OCI-M2 (cell line): ENCODE data around the gene ARPP21.
"Not testable (repeated sequence)": the region's sequence is repeated elsewhere in the genome, so short reads cannot be mapped to it uniquely, and the experiment has no call there.

Experiments used
- DNase-seq: peaks from one replicate; lab custom pipeline; 2025; ENCODE audit not compliant: unreplicated experiment; lab: John Stamatoyannopoulos, UW

ARPP21 gene

DNA sequence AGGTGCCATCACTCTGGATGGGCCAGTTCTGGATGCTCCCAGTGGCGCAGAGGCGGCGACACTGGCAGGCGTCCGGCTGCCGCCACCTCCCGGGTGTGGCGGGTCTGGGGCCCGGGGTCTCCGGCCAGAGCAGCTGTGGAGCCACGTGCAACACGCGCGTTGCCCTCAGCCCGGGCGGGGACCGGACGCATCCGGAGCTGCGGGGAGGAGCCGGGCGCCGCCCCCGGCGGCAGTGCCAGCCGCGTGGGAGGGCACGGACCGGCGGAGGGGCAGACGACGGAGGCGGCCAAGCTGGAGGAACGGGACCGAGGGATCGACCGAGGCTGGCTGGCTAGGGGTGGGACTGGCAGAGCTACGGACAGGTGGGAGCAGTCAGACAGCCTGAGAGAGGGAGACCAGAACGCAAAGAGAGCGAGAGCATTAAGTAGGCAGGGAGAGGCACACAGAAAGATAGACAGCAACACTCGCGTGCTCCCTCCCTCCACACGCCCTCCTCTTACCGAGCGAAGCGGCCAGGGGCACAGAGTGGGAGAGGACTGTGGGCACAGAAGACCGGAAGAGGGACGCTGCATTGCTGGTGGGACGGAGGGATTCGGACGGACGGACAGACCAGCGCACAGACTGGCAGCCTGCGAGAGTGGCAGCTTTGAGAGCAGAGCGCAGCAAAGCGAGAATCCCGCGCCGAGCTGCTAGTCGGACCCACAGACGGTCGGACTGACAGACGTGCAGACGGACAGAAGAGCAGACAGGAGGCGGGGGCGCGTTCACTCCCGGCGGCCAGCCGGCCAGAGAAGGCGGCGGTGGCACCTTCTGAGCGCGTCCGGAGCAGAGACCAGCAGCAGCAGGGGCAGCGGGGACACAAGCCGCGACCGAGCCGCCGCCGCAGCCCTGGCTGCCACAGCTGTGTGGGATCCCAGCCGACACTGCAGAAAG, at the start of gene ARPP21:
TSS of gene ARPP21 (plus strand) at position 272 of the 933 bp plus-strand sequence. CDS start 42,227 bp downstream, outside the sequence.
- DNase-seq: no peak

DNA sequence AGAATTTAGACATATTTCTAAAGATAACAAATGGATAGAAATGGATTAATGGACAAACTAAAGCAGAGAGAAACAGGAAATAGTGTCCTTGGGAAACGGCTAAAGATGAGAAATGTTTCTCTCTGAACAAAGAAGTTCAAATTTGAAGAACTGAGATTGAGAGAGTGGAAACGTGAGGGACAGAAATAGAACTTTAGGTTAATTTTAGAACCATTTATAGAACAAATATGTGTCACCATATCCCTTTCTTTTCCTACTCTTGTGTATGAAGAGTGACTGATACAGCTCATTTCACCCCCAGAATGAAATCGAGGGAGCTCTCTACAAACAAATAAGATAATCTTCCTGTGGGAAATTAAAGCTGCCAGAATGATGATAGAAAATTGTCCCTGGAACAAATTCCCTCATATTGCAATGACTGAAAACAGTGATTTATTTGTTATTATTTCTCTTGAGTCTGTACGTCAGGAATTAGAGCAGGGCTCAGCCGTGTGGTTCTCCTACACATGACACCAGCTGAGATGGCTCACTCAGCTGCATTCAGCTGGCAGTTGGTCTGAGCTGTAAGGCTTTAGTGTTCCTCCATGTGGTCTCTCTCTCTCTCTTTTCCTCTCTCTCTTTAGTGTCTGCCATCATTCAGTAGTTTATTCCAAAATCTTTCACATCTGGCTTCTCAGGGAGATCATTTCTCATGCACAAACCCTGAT, 46.6 kb upstream of the ARPP21 start:
- no peak for DNase-seq

DNA sequence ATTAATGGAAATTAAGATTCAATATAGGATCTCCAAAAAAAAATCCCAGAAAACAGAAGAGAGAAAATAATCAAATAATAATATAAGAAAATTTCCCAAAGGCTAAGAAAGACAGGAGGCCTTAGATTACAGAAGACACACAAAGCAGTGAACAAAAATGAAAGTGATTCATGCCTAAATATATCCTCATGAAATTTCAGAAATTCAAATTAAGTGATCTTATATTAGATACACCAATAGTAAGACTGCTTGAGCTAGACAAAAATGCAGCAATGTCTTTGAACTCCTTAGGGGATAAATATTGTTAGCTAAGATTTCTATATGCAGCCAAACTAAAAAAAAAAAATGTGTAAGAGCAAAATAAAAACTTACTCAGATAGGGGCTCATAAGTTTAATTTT, 44.6 kb upstream of the ARPP21 start:
- no peak for DNase-seq

- no peak for DNase-seq
Observed at GRCh38 chr3:35596335-35596995, 42.9 kb upstream of the ARPP21 start.

- no peak for DNase-seq
Observed at GRCh38 chr3:35597490-35597889, 41.8 kb upstream of the ARPP21 start.

- DNase-seq: no peak
Observed at GRCh38 chr3:35598804-35599203, 40.5 kb upstream of the ARPP21 start.

GRCh38 chr3:35601959-35602358, 37.4 kb upstream of the ARPP21 start:
- DNase-seq: no peak

DNA sequence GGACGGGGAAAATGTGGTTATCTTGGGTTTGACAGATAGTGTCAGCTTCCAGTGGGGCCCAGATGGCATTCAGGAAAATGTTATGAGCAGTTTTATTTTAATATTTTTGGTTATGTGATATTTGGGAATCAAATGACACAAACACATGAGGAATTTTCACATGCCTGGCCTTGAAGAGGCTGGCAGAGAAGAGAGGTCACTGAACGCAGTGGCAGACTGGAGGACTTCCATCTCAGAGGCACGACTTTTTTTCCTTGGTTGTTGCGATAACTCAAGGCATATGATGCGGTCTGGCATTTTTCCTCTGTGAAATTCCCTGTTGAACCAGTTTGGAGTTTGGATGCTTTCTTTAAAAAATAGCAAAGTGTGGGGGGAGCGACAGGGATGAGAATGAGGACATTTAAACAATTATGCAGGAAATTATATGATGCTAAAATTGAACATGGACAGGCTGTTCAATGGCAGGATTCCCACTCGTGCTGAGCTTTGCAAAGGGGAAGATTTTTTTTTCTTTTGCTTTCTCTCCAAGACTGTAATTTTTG, 36.9 kb upstream of the ARPP21 start:
- DNase-seq: no peak

DNA sequence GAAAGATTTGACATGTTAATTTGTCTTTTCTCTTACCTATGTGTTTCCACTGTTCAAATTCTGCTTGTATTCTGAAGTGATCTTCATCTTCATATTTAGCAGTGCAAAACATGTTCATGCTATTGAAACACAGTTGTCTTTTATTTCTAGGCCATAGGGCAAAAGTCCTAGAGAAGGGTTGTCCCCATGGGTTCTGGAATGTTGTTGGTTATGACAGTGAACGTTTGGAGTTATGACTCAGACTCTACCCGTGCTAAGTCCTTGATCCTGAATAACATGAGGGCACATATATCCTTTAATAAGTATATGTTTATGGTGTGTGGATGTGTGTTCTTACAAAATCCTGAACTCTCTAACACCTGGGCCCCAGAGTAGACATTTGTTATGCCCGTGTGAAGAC, 23.0 kb upstream of the ARPP21 start:
- no peak for DNase-seq

GRCh38 chr3:35617370-35617769, 22.0 kb upstream of the ARPP21 start:
- no peak for DNase-seq

DNA sequence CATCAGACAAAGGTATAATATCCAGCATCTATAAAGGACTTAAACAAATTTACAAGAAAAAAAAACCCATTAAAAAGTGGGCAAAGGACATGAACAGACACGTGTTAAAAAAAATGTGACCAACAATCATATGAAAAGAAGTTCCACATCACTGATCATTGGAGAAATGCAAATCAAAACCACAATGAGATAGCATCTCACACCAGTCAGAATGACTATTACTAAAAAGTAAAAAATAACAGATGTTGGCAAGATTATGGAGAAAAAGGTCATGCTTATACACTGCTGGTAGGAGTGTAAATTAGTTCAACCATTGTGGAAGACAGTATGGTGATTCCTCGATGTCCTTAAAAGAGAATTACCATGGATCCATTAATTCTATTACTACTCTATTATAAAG, 19.1 kb upstream of the ARPP21 start:
- not testable (repeated sequence) for DNase-seq

DNA sequence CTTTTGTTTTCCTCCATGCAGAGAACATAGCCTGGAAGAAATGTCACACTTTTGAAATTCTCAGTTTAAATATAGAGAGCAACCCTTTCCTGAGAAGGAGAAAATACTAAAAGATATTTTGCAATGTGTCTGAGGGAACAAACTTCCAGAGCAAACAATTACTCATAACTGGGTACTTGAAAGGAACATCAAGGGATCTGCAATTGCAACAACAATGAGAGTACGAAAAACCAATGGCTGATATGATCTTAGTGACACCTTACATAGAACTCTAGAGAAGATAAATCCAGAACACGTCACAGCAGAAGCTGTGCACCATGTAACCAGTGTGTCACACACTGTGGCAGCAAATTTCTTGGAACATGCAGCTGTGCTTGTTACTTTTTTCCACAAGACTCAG, 14.6 kb upstream of the ARPP21 start:
- no peak for DNase-seq

DNA sequence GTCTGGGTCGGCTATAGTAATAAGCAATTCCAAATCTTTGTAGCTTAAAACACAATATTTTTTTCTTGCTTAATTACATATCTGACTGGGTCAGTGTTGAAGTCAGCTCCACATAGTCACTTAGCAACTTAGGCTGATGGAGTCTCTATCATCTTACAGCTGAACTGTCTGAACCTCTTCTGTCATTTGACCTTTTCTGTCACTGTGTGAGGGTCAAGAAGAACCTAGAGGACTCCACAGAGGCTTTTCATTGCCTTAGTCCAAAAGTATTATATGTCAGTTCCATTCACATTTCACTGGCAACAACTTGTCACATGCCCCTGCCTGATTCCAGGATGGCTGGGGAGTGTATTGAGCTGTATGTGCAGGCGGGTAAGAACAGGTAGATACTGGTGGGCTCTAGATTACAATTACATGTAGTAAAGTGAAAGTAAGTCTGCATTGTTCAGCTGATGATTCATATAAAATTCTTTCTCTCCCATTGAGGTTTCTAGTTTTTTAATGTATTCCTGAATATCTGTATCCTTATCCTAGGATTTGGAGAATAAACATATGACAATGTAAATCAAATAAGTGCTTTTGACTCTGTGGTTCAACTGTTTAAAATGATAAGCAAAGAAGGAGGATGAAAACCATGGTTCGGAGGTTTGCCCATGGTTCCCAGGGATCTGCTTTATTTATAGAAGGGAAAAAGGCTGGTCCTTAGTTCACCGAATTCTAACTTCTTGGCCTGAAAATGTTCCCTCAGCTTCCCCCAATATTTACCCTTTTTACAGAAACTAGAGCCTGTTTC, 5.8 kb upstream of the ARPP21 start:
- DNase-seq: no peak

DNA sequence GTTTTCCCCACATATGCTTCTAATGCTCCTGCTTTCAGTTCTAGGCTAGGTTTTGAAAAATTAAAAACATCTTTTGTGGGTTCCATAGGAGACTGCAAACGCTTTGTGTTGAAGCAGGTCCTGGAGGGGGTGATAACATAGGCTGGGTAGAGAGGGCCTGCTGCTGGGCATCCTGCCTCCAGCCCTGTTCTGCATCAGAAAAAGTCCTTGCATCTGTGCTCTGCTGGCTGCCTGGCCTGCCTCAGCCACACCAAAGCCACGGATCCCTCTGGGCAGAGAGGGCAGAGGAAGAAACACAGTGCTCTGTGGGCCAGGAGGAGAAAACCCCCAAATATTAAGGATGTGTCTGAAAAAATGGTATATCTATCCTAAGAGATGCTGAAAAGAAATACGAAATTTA, 3.9 kb upstream of the ARPP21 start:
- no peak for DNase-seq

GRCh38 chr3:35635926-35636683, 3.2 kb upstream of the ARPP21 start:
- DNase-seq: no peak

DNA sequence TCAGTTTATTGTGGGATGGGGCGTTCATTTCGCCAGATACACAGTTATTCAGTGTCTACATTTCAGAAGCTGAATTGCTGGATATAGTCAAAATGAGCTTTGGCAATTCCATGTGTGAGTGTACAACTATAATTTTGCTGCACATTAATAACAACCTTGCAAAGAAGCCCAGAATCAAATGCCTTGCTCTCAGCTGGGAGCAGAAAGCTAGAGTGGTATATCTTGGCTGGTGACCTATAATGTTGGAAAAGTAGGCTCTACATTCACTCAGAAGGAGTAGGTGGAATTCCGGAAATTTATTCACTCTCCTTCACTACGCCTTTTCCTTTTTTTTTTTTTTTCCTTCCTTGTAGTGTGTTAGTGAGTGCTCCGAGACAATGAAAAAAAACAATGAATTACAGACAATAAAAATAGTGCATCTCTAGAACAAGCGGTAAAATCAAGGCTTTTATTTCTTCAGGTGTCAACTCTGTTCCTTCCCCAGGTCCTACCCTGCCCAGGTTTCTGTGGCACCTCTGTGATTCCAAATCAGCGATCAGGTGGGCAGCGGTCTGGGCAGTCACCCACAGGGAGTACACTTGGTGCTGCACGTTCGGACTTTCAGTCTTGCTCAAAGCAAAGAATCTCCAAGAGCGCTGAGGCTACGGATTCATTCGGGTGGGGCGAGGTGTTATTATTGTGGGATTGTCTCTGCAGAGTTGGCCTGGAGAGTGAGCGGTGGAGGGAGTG, 910 bp upstream of the ARPP21 start:
- no peak for DNase-seq

- no peak for DNase-seq
Observed at GRCh38 chr3:35638980-35639253, 408 bp upstream of the ARPP21 start.

- no peak for DNase-seq
Observed at GRCh38 chr3:35640190-35641165, 1.2 kb downstream of the ARPP21 start.
